ENCODE results near the gene CRYBG2.

Gene CRYBG2

DNA sequence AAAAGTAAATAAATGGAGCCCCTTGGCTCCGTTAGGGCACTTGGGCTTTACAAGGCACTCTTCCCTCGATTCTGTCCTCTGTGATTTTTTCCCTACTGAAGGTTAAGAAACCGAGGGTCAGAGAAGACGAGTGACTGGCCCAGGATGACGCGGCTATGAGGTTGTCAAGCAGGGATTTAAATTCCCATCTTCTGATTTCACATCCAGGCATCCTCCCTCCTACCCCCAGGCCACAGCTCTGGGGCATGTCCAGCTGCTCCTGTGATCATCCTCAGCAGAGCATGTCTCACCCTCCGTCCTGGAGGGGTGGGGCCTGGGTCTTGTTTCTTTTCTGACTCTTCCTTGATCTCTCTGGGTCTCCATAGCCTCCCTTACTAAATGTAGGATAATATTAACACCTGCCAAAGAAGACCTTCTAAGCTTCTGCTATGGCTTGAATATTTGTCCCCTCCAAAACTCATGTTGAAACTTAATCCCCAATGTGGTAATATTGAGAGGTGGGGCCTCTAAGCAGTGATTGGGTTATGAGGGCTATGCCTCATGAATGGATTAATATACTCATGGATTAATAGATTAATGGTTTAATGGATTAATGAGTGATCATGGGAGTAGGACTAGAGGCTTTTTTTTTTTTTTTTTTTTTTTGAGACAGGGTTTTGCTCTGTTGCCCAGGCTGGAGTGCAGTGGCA is 4.6 kb downstream of the CRYBG2 start:
- Histone ChIP-seq H3K4me3 (ENCODE audit: low read depth, low read length) (no peak overlapping the region), H3K9ac (ENCODE audit: low read depth, low read length) (no peak overlapping the region), H3K36me3 (ENCODE audit: control insufficient read depth, insufficient read depth, low read length) (no peaks in the 10 kb centered on the region), H3K27me3 (ENCODE audit: control insufficient read depth, insufficient read depth, low read length) (no peaks in the 10 kb centered on the region), H3K4me1 (ENCODE audit: control insufficient read depth, insufficient read depth, low read length) (peaks cover 10% of the 10 kb centered on the region), H3K9me3 (ENCODE audit: control insufficient read depth, insufficient read depth, low read length) (no peaks in the 10 kb centered on the region), H3K27ac (ENCODE audit: low read depth, low read length) (no peak overlapping the region)

DNA sequence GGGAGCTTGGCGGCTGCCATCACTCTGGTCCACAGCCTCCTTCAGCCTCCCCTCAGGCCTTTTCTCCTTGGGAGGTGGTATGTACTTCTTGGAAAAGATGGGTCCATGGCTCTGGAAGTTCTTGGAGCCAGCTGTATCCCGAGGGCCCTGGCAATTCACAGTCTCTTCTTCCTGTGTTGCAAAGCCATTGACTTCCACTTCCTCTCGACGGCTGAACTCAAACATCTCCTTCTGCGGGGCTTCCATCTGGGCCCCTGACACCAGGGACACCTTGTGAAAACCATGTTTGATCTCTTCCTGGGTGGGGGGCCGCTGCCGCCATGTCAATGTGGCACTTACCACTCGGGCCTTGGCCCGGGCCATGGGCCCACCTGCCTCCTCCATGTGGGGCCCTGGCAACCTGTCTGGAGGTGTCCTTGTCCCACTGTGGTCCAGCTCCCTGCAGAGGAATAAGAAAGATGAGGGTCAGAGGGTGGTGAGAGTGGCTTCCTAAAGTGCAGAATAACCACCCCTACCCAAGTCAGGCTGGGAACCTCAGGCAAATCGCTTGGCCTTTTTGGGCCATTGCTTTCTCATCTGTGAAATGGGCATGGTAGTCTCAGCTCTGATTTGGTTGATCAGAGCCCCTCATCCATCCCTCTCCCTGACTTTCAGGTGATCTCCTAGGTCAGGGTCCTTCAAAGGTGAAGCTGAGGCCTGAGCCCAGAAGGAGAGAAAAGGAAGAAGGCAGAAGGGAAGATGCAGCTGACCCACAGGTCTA is 7.5 kb downstream of the CRYBG2 start:
- no peak overlapping the region for H3K4me3 ChIP-seq (ENCODE audit: low read depth, low read length)
- no peak overlapping the region for H3K27ac ChIP-seq (ENCODE audit: low read depth, low read length)
- no peaks in the 10 kb centered on the region for H3K27me3 ChIP-seq (ENCODE audit: control insufficient read depth, insufficient read depth, low read length)
- H3K9ac ChIP-seq (ENCODE audit: low read depth, low read length) = no peak overlapping the region
- H3K9me3 ChIP-seq (ENCODE audit: control insufficient read depth, insufficient read depth, low read length) = no peaks in the 10 kb centered on the region
- H3K4me1 ChIP-seq (ENCODE audit: control insufficient read depth, insufficient read depth, low read length) = peaks cover 10% of the 10 kb centered on the region
- H3K36me3 ChIP-seq (ENCODE audit: control insufficient read depth, insufficient read depth, low read length) = no peaks in the 10 kb centered on the region

DNA sequence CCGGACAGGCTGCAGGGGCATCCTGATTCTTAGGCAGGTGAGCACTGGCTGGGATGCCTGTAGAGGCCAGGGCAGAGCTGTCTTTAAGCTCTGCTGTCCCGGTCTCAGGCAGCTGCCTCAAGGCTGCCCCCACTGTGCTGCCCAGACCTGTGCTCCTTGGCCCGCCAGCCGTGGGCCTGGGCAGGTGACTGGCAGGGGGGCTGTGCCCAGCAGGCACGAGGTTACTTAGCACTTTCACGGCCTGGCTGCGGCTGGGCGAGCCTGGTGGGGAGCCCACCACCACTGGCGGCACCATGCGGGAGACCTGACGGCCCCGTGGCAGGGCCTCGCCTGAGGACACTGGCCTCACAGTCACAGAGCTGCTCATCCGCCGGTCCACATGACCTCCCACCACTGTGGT is 8.2 kb downstream of the CRYBG2 start:
- H3K9ac ChIP-seq (ENCODE audit: low read depth, low read length) = no peak overlapping the region
- H3K4me3 ChIP-seq (ENCODE audit: low read depth, low read length) = no peak overlapping the region
- H3K36me3 ChIP-seq (ENCODE audit: control insufficient read depth, insufficient read depth, low read length) = no peaks in the 10 kb centered on the region
- peaks cover 4% of the 10 kb centered on the region; the same call in 1 of the 2 replicates for H3K4me1 ChIP-seq (ENCODE audit: control insufficient read depth, insufficient read depth, low read length)
- H3K27ac ChIP-seq (ENCODE audit: low read depth, low read length) = no peak overlapping the region
- H3K27me3 ChIP-seq (ENCODE audit: control insufficient read depth, insufficient read depth, low read length) = no peaks in the 10 kb centered on the region
- no peaks in the 10 kb centered on the region for H3K9me3 ChIP-seq (ENCODE audit: control insufficient read depth, insufficient read depth, low read length)

DNA sequence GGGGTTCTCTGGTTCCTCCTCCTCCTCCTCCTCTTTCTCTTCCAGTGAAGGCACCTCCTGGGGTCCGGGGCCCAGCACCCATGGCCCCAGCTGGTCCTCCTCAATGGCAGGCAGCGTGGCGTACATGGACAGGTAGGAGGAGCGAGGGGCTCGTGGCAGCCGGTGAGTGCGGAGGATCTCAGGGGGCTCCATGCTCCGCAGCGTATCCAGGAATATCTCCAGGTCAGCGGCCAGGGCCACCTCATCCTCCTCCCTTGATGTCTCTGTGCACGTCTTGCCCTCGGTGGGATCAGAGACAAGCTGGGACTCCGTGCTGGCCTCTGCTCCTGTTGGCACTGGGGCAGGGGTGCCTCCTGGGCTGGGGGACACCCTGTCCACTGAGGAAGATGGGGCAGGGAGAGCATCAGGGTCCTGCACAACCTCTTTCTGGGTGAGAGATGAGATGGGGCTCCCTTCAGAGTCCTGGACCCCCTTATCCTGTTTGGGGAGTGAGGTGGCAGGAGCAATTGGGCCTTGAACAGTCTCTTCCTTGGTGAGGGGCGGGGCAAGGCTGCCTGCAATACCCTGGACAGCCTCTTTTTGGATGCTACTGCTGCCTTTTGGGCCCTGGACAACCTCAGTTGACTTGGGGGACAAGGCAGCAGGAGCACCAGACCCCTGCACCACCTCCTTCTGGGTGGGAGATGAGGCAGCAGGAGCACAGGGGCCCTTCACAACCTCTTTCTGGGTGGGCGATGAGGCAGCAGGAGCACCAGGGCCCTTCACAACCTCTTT is 9.6 kb downstream of the CRYBG2 start:
- Histone ChIP-seq H3K9me3 (ENCODE audit: control insufficient read depth, insufficient read depth, low read length) (no peaks in the 10 kb centered on the region), H3K27ac (ENCODE audit: low read depth, low read length) (no peak overlapping the region), H3K36me3 (ENCODE audit: control insufficient read depth, insufficient read depth, low read length) (no peaks in the 10 kb centered on the region), H3K9ac (ENCODE audit: low read depth, low read length) (no peak overlapping the region), H3K4me3 (ENCODE audit: low read depth, low read length) (no peak overlapping the region), H3K27me3 (ENCODE audit: control insufficient read depth, insufficient read depth, low read length) (no peaks in the 10 kb centered on the region), H3K4me1 (ENCODE audit: control insufficient read depth, insufficient read depth, low read length) (no peaks in the 10 kb centered on the region)

DNA sequence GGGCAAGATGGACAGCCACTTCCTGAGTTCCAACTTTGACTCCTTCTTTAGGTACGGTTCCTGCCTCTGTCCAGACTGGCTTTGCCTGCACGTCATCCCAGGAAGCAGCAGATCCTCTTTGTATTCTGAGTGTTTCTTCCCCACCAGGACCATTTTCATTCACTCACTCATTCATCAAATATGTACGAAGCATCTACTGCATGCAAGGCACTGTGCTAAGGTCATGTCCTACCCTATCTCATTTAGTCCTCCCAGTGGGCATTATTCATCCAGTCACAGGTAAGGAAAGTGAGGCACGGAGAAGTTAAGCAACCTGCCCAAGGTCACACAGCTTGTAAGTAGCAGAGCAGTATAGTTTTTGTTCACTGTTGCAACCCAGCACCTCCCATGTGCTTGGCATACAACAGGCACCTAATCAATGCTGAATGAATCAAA is 13.9 kb downstream of the CRYBG2 start:
- H3K27ac ChIP-seq (ENCODE audit: low read depth, low read length) = no peak overlapping the region
- H3K27me3 ChIP-seq (ENCODE audit: control insufficient read depth, insufficient read depth, low read length) = peaks cover 4% of the 10 kb centered on the region
- H3K4me1 ChIP-seq (ENCODE audit: control insufficient read depth, insufficient read depth, low read length) = peaks cover 10% of the 10 kb centered on the region; the same call in 1 of the 2 replicates
- no peaks in the 10 kb centered on the region for H3K36me3 ChIP-seq (ENCODE audit: control insufficient read depth, insufficient read depth, low read length)
- no peaks in the 10 kb centered on the region for H3K9me3 ChIP-seq (ENCODE audit: control insufficient read depth, insufficient read depth, low read length)
- no peak overlapping the region for H3K4me3 ChIP-seq (ENCODE audit: low read depth, low read length)
- H3K9ac ChIP-seq (ENCODE audit: low read depth, low read length) = no peak overlapping the region

DNA sequence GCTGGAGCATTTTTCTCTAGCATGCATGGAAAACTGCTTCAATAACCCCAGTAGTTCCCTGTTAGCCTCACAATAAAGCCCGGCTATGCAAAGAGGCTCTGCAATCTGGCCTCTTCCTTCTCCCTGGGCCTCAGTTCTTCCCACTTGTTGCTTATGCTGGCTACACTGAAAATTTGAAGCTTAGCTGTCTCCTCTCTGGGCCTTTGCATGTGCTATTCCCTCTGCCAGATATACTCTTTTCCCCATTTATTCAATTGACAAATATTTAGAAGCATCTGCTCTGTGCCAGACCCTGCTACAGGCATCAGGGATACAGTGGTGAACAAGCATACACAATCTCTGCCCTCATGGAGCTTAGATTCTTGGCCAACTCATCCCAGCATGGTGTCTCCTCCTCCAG is 15.3 kb downstream of the CRYBG2 start:
- Histone ChIP-seq H3K9ac (ENCODE audit: low read depth, low read length) (no peak overlapping the region), H3K4me1 (ENCODE audit: control insufficient read depth, insufficient read depth, low read length) (peaks cover 10% of the 10 kb centered on the region; the same call in 1 of the 2 replicates), H3K4me3 (ENCODE audit: low read depth, low read length) (no peak overlapping the region), H3K36me3 (ENCODE audit: control insufficient read depth, insufficient read depth, low read length) (no peaks in the 10 kb centered on the region), H3K9me3 (ENCODE audit: control insufficient read depth, insufficient read depth, low read length) (no peaks in the 10 kb centered on the region), H3K27me3 (ENCODE audit: control insufficient read depth, insufficient read depth, low read length) (peaks cover 4% of the 10 kb centered on the region), H3K27ac (ENCODE audit: low read depth, low read length) (no peak overlapping the region)

DNA sequence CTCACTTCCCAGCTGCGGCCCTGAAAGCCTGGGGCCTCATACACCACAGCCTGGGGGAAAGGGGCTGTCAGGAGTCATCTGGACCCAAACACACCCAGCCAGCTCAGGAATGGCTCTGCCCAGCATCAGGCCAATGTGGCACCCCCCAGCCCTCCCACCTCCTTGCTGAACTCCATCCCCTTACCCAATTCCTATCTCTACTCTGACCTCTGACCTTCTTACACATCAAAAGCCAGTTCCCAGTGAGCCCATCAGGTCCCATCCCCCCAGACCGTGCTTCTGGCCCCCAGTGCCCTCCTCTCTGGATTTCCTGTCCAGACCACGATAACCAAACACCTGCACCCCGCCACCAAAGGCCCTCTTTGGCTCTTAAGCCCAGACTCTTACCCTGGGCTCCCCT is 16.3 kb downstream of the CRYBG2 start:
- Histone ChIP-seq H3K4me1 (ENCODE audit: control insufficient read depth, insufficient read depth, low read length) (peaks cover 10% of the 10 kb centered on the region; the same call in 1 of the 2 replicates), H3K4me3 (ENCODE audit: low read depth, low read length) (no peak overlapping the region), H3K27ac (ENCODE audit: low read depth, low read length) (no peak overlapping the region)

DNA sequence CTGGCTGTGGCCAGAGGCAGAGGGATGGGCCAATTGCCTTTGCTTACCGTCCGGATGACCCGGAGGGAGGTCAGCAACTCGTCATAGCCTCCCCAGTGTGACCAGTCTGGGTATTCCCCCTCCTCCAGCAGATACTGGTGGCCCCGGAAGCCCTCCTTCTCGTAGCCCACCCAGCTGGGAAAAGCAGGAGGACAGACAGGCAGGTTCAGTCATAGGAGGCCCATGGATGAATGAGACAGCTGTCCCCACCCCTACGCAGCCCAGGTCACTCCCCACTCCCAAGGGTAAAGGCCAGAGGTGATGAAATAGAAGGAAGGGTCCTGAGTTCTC is 16.8 kb downstream of the CRYBG2 start:
- Histone ChIP-seq H3K36me3 (ENCODE audit: control insufficient read depth, insufficient read depth, low read length) (no peaks in the 10 kb centered on the region), H3K9ac (ENCODE audit: low read depth, low read length) (no peak overlapping the region), H3K4me3 (ENCODE audit: low read depth, low read length) (no peak overlapping the region; the same call in 1 of the 2 replicates), H3K27me3 (ENCODE audit: control insufficient read depth, insufficient read depth, low read length) (peaks cover 4% of the 10 kb centered on the region), H3K4me1 (ENCODE audit: control insufficient read depth, insufficient read depth, low read length) (peaks cover 10% of the 10 kb centered on the region; the same call in 1 of the 2 replicates), H3K9me3 (ENCODE audit: control insufficient read depth, insufficient read depth, low read length) (no peaks in the 10 kb centered on the region), H3K27ac (ENCODE audit: low read depth, low read length) (no peak overlapping the region)

More for the DNA sequence above, 16.3 kb downstream of the CRYBG2 start:
- Histone ChIP-seq H3K9ac (ENCODE audit: low read depth, low read length) (no peak overlapping the region), H3K27me3 (ENCODE audit: control insufficient read depth, insufficient read depth, low read length) (peaks cover 4% of the 10 kb centered on the region), H3K36me3 (ENCODE audit: control insufficient read depth, insufficient read depth, low read length) (no peaks in the 10 kb centered on the region), H3K9me3 (ENCODE audit: control insufficient read depth, insufficient read depth, low read length) (no peaks in the 10 kb centered on the region)

DNA sequence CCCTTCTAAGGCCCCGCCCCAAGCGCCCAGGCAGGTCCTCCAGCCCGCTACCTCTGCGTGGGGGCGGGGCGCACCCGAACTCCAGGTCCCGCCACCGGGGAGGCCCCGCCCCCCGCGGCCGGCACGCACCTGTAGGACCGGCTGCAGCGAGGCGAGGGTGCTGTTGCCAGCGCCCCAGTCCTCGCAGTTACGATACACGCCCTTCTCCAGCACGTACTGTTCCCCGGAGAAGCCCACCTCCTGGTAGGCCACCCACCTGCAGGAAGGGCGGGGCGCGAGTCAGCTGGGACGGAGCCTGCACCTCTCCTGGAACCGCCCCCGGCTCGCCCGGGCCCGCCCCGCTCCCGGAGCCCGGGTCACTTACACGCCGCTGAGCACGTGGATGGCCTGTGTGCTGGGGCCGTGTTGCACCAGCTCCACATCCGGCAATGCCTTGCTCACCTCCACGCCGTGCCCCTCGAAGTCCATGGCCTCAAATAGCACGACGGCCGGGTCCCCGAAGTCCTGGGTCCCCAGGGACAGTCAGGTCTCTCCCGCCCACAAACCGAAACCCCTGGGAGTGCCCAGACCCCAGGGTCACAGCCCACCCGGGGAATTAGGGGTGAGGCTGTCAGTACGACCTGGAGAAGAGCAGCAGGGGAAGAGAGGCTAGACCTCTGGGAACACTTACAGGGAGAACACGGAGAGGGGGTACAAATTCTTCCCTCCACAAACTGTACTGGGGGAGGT is 17.3 kb downstream of the CRYBG2 start:
- Histone ChIP-seq H3K36me3 (ENCODE audit: control insufficient read depth, insufficient read depth, low read length) (peaks cover under 1% of the 10 kb centered on the region; the same call in 1 of the 2 replicates), H3K4me1 (ENCODE audit: control insufficient read depth, insufficient read depth, low read length) (peaks cover 10% of the 10 kb centered on the region; the same call in 1 of the 2 replicates), H3K9me3 (ENCODE audit: control insufficient read depth, insufficient read depth, low read length) (no peaks in the 10 kb centered on the region), H3K27me3 (ENCODE audit: control insufficient read depth, insufficient read depth, low read length) (peaks cover 4% of the 10 kb centered on the region), H3K27ac (ENCODE audit: low read depth, low read length) (peak overlapping the region; percentile 50), H3K4me3 (ENCODE audit: low read depth, low read length) (peak overlapping the region; percentile 92), H3K9ac (ENCODE audit: low read depth, low read length) (no peak overlapping the region)

DNA sequence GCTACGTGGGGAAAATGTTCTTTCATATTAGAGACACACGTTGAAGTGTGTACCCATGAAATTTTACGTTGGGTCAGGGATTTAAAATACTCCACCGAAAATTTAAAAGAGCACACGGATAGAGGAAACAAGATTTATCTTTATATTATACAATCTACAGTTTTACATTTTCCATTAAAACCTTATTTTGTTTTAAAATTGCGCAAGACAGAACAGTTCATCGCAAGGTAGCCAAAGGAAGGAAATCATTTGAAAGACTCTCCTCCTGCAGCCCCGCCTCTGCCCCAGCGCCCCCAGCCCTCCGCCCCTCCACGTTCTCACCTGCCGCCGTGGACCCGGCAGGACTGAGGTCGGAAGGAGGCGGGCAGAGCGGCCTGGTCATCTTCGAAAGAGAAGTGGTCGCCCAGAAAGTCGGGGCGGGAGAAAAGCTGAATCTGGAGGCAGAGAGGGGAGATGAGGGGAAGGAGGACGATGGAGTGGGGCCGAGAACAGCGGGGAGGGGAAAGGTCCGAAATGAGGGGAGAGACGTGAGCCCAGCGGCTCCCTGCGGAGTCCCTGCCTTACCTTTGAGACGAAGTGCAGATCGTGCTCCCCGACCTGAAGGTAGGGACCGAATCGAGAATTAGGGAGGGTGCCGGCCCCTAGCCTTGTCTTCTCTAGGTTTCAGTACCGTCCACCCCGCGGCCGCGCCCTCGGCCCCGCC is 18.0 kb downstream of the CRYBG2 start:
- peaks cover 4% of the 10 kb centered on the region for H3K27me3 ChIP-seq (ENCODE audit: control insufficient read depth, insufficient read depth, low read length)
- H3K9me3 ChIP-seq (ENCODE audit: control insufficient read depth, insufficient read depth, low read length) = no peaks in the 10 kb centered on the region
- H3K4me3 ChIP-seq (ENCODE audit: low read depth, low read length) = peak overlapping the region; percentile 92
- H3K4me1 ChIP-seq (ENCODE audit: control insufficient read depth, insufficient read depth, low read length) = peaks cover 10% of the 10 kb centered on the region; the same call in 1 of the 2 replicates
- peak overlapping the region; percentile 50 for H3K27ac ChIP-seq (ENCODE audit: low read depth, low read length)
- H3K9ac ChIP-seq (ENCODE audit: low read depth, low read length) = no peak overlapping the region; the same call in 1 of the 2 replicates
- peaks cover 7% of the 10 kb centered on the region for H3K36me3 ChIP-seq (ENCODE audit: control insufficient read depth, insufficient read depth, low read length)

All from HUES48 (cell line).